ENCODE results near the gene PRKCA.

Gene PRKCA

DNA sequence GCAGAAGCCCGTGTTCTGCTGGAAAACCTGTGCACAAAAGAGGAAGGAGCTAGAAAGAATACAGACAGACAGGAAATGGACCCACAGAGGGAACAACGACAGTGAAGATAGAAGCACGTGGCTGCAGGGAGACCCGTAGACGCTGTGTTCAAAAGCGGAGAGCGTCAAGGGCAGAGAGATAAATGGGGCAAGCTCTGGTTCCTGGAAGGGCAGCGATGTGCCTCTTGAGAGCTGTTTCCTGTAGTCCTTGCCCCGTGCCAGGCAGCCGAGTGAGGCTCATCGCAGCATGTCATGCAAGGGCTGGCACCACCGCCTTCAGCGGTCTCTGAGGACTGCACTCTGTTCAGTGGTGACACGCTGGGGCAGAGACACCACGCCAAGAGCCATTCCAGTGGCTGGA, 488.9 kb downstream of the PRKCA start:
- no peak for DNase-seq

- no peak for DNase-seq
These were observed 491.4 kb downstream of the PRKCA start for GRCh38 chr17:66793814-66794213.

GRCh38 chr17:66795486-66795885, 493.1 kb downstream of the PRKCA start:
- DNase-seq = no peak

DNA sequence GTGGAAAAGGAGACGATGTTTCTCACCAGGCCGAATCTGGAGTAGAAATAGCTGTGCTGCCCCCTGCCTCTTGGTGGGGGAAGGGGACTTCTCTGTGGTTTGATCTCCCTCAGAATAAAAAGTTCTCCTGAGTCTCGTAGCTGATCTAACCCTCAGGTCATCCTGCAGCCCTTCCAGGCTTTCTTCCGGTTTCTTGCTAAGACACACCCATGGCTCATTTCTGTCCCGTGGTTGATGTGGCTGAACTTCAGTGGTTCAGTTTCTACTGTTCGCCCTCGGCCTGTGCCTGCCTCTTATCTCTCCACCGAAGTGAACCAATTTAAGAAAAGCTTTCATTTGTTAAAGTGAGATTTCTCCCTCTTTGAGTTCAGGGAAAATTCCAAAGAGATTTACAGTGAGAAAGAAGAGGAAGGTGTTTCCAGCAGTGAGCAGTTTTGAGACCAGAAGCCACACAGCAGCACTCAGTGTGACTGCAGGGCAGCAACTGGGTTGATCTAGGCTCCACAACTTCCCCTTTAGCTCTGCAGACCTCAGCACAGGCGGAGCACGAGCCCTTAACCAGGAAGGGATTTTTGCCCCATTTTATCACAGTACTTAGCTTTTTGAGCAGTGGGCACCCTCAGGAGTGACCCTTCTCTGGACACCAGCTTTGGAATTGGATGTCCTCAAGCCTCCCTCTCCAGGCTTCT, 497.6 kb downstream of the PRKCA start:
- no peak for DNase-seq

GRCh38 chr17:66803474-66803951, 501.1 kb downstream of the PRKCA start:
- DNase-seq = no peak

GRCh38 chr17:66805567-66805966, 503.2 kb downstream of the PRKCA start:
- DNase-seq = no peak

DNA sequence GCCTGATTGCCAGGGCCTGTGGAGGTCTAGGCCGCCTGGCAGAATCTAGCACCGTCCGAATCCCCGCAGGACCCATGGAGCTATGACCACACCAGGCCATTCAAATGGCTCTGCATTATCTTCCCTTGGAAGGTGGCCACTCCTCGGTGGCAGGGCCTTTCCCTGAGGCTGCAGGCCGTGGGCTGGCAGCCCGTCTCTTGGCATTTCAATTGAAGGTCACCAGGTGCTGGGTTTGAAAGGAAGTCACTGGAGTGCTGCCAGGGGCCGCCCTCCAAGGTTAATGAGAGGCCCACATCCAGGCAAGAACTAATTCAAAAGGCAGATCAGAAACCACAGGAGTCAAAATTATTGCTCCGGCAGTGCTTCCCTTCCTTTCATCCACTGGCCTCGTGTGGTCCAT, 504.8 kb downstream of the PRKCA start:
- DNase-seq = no peak

DNA sequence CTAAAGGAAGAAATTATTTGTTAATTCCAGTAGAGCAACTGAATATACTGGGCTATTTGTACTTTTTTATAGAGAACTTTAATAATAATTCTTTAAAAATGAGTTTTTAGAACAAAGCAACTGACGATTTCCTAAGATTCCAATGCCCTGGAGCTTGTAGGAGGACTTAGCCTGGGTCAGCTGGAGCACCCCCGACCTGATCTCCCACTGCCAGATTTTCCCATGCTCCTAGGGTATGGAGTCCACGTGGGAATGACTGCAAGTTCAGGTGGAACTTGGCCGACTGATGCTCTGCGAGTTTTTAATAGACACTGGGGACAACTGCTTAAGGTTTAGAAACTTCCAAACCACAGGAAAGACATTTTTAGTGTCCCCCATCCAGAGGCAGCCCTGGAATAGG, 507.0 kb downstream of the PRKCA start:
- DNase-seq = no peak

DNA sequence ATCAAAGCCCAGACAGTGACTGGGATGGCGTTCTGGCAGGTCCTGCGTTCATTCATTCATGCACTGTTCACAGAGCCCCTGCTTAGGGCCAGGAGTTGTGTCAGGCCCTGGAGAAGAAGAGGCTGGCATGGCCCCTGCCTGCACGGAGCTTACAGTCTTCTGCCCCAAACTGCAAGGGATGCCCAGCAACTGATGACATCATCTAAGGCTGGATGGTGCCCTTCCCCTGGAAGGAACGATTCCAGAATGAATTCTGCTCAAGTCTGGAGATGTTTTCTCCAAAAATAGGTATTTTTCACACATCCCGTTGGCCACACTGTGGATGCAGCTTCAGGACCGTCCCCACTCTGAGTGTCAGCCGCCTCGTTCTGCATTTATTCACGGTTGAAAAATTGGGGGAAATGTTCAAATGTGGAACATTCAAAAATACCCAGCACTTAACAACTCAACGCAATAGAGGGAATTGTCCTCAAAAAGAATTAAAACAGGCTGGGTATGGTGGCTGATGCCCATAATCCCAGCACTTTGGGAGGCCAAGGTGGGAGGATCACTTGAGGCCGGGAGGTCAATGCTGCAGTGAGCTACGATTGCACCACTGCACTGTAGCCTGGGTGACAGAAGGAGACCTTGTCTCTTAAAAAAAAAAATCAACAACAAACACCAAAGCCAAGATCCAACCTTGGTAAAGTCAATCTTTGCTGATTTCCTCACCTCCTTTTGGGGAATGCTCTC, 508.7 kb downstream of the PRKCA start:
- DNase-seq = no peak

DNA sequence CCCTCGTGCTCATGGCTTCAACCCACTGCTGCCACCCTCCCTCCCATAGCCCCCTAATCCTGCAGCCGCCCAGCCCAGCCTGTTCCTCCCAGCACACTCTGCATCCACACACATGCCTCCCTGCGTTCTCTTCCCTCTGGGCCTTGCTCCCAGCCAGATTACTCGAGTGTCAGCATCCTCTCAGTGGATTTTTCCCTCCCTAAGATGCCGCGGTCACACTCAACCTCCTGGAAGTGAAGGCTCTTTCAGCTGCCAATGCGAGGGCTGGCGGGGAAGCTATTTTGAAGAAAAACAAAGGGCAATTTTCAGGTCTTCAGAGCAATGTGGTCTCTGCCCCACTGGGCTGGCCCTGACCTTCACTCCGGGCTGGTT, 509.3 kb downstream of the PRKCA start:
- DNase-seq = no peak

- no peak for DNase-seq
These were observed 510.2 kb downstream of the PRKCA start for GRCh38 chr17:66812571-66812970.

DNA sequence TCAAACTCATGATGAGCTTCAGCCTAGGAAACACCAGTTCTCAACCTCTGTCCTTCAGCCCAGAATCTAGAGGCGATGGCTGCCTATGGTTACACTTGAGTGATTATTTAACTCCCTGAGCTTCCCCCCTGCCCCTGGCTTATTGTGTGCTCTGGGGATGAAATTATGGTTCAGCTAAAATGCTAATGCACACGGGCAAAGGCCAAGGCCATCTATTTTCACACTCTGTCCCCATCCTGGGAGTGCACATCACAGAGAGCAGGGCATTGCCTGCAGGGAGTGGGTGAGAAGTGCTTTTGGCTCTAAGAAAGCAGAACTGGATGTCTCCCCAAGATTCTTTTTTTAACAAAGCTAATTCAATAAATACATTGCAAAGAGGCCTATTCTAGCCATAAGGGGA, 510.9 kb downstream of the PRKCA start:
- no peak for DNase-seq

- no peak for DNase-seq
These were observed 511.6 kb downstream of the PRKCA start for GRCh38 chr17:66814026-66814425.

DNA sequence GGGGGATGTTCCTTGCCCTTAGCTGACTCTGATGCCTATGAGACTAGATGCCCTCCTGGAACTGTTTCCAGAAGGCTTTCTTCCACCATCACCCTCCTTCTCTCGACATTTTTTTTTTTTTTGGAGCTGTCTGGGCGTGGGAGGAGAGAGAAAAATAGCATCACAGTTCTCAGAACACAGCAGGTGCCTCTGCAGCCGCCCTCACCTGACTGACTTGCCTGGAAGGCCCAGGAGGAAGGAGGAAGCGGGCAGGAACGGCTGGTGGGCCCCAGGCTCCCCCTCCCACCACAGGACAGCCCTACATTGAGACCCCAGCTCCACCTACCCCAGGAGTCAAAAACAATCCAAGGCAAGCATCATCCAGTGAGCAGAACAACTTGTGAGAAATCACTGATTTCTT, 512.2 kb downstream of the PRKCA start:
- DNase-seq = no peak

DNA sequence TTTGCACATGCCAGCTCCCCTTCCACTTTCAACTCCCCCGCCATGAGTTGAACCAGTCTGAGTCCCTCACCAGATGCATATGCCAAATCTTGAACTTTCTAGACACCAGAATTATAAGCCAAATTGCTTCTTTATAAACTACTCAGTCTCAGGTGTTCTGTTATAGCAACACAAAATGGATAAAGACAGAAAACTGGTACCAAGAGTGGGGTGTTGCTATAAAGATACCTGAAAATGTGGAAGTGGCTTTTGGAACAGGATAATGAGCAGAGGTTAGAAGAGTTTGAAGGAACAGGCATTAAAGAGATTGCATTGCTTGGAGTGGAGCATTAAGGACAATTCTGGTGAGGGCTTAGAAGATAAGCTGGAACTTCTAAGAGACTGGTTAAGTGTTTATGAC, 515.3 kb downstream of the PRKCA start:
- DNase-seq = no peak

DNA sequence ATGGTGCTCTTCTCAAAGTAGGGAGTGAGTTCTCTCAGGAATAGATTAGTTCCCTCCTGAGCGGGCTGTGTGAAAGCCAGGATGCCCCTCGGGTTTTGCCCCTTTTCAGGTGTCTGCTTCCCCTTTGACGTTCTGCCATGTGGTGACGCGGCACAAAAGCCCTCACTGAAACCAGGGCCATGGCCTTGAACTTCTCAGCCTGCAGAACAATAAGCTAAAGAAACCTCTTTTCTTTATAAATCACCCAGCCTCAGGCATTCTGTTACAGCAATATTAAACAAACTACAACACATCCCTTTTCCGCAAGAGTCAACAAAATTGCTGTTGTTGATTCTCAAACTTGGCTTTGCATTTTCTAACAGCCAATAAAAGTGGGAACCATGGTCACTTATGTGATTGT, 517.1 kb downstream of the PRKCA start:
- DNase-seq = no peak

GRCh38 chr17:66822009-66822408, 519.6 kb downstream of the PRKCA start:
- DNase-seq = no peak

DNA sequence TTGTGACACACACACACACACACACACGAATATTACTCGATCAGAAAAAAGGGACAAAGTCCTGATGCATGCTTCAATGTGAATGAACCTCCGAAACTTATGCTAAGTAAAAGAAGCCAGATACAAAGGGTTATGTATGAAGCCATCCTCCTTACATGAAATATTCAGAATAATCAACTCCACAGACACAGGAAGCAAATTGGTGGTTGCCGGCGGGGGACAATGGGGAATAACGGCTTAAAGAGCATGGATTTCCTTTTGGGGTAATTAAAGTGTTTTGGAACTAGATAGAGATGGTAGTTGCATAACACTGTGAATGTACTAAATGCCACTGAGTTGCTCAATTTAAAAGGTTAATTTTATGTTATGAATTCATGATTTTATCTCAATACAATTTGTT, 524.4 kb downstream of the PRKCA start:
- no peak for DNase-seq

DNA sequence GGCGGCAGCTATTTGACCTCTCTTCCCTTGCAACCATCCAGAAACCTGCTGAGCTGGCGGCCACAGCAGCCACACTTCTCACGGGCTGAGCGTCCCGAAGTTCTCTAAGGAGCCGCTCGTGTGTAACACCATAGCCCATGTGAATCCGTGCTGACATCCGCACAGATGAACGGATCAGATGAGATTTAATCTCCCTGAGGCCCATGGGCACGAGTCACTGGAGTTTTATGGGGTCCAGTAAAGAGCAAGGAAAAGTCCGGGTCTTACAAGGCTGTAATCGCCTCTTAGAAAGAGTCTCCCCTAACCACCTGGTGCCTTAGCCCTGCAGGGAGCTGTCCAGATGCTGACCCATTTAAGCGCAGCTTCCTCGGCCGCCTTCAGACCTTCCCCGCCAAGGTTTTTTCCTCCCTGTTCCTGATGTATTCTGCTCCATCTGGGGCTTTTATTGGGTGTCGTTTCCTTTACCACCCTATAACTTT, 527.0 kb downstream of the PRKCA start:
- DNase-seq = peak; percentile 16

DNA sequence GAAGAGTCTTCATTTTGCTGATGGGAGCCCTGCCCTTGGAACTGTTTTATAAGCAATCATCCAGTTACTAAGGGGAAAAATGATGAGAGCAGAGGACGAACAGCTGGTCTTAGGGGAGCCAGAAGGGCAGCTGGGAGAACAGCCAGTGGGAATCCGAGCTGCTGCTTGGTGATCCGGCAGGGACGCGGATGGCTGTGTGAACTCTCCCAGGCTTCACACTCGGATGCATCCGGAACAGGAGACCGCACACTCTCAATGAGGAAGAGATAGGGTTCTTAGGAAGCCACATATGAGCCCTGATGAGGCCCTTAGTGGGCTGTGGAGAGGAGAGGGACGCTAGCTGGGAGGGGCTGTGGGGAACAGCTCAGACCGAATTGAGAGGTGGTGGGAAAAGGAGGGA, 527.5 kb downstream of the PRKCA start:
- peak; percentile 88 for DNase-seq

- peak; percentile 39 for DNase-seq
These were observed 528.0 kb downstream of the PRKCA start for GRCh38 chr17:66830451-66830850.

DNA sequence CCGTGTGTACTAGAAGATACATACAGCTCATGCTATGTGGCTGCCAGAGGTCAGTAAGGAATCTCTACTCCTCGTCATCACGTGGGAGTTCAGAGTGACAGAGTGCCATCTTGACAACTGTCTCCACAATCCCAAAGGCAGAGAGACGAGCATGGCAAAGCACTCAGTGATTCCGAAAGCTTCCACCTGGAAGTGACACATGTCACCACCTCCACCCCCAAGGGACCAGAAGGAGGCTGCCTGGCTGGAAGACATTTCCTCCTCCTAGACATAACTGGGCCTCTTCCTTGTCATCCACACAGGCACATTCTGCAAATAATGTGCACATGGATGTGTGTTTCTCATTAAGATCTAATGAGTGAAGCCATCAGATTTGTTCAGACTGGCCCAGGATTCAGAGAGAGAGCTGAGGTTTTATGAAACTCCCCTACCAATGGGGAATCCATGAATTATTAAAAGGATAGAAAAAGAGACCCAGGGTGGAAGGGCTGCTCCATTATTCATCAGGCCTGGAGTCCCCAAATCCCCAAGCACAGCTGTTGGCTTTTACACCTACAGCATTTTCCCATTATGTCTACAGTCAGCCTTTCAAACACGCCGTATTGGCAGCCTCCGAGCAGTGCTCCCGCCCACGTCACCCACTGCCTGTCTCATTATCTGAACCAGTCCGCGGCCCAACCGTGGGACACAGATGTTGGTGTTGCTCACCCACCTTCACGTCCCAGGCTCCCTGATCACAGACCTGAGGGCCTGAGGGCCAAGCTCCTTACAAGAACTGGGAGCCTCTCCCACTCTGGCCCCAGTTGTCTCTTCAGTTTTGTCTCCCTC, 529.2 kb downstream of the PRKCA start:
- DNase-seq = peak; percentile 24

DNA sequence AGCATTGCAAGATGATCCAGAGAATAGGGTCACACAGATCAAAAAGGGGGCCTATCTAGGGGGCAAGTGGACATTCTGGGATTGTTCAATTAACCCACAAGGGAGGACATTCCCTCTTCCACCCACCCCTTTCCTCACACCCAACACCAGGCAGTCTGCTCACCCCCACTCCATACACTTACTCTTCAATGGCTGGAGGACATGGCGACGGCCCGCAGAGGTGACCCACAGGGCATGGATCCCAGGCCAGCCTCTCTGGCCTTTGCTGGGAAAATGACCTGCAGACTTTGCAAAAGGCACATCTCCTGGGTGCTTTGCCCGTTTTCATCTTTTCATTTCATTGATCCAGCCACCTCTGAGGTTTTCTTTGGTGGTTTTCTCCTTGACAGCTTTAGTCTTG, 530.8 kb downstream of the PRKCA start:
- DNase-seq = no peak
